Measurements from ENCODE around the gene WNT5B.

GRCh38 chr12:1642513-1642912 is 13.5 kb downstream of the WNT5B start:
- no peak for TF ChIP-seq MAX (IDR thresholded peaks at IDR 0.05; ENCODE audit: low read depth, low read length)
- TF ChIP-seq CTCF (IDR thresholded peaks at IDR 0.05; ENCODE audit: low read depth, low read length) = no peak
- no peak for TF ChIP-seq POLR2A (IDR thresholded peaks at IDR 0.05; ENCODE audit: extremely low read depth, insufficient read length)
- TF ChIP-seq MYC (IDR thresholded peaks at IDR 0.05; ENCODE audit: low read depth, low read length) = no peak

All from NB4 (cell line).